Measurements from ENCODE around the gene NID1.

GRCh38 chr1:236044341-236044740 is 20.5 kb downstream of the NID1 start:
- TF ChIP-seq POLR2AphosphoS5 (IDR thresholded peaks at IDR 0.05; ENCODE audit: borderline replicate concordance, low read depth, low read length) = no peak
- TF ChIP-seq EZH2 (IDR thresholded peaks at IDR 0.05) = no peak
- TF ChIP-seq FOXP2 (optimal IDR thresholded peaks at IDR 0.05; ENCODE audit: control extremely low read depth, extremely low read length, insufficient read depth) = no peak

Data from SK-N-MC (cell line).